Naive thymus-derived CD4-positive, alpha-beta T cell (primary cell): ENCODE data around the gene HRCT1. TPM values are rescaled to one million over a fixed set of nuclear protein-coding genes. Genes with fewer than 3 reads are reported as not detected.
"Not testable (repeated sequence)": the region's sequence is repeated elsewhere in the genome, so short reads cannot be mapped to it uniquely, and the experiment has no call there.

Experiments
- ATAC-seq: fragments of 150-1000 bp; cut with Tn5 transposase; 2 replicates; pipeline ENCODE4 v1.10.0; 2021; ENCODE audit warnings: mild to moderate bottlenecking, moderate library complexity
- CTCF ChIA-PET: fragments of 350-600 bp; sonication (Branson Sonifier 250); formaldehyde crosslinking; loops from one replicate; lab custom pipeline; 2021; ENCODE audit warnings: antibody characterized with exemption; lab: Charles Lee
- POLR2A ChIA-PET: fragments of 350-600 bp; sonication (Branson Sonifier 250); formaldehyde crosslinking; loops from one replicate; lab custom pipeline; 2021; ENCODE audit warnings: antibody characterized with exemption, inconsistent platforms; lab: Charles Lee
- DNase-seq, 9 donors: peaks; one replicate each; pipeline versions ENCODE4 v3.0.0 to v3.0.0-alpha.2; 2020 to 2022; ENCODE audit warnings: mixed read lengths in 1 of 9
- H3K27ac ChIP-seq: one replicate; pipeline ENCODE4 v1.7.0; 2013; ENCODE audit warnings: mild to moderate bottlenecking, low read depth, low read length, moderate library complexity
- H3K27me3 ChIP-seq, 2 donors: one replicate each; pipeline ENCODE4 v1.7.0; 2013; ENCODE audit warnings: low read length in 2 of 2, mild to moderate bottlenecking in 2 of 2, moderate library complexity in 2 of 2; ENCODE audit not compliant: control insufficient read depth in 2 of 2, insufficient read depth in 2 of 2
- H3K36me3 ChIP-seq, 3 experiments: 1 replicate in 2 of 3; 2 replicates in 1 of 3; pipeline ENCODE4 v1.7.0; 2013; ENCODE audit warnings: low read length in 3 of 3, mild to moderate bottlenecking in 3 of 3, moderate library complexity in 1 of 3; ENCODE audit not compliant: insufficient read depth in 3 of 3, control insufficient read depth in 2 of 3
- H3K4me1 ChIP-seq, 2 donors: one replicate each; pipeline ENCODE4 v1.7.0; 2013; ENCODE audit warnings: low read length in 2 of 2, mild to moderate bottlenecking in 2 of 2, moderate library complexity in 1 of 2; ENCODE audit not compliant: control insufficient read depth in 2 of 2, insufficient read depth in 2 of 2
- H3K4me3 ChIP-seq: 2 replicates; pipeline ENCODE4 v1.7.0; 2013; ENCODE audit warnings: mild to moderate bottlenecking, low read length
- H3K9me3 ChIP-seq, 3 experiments: 1 replicate in 2 of 3; 2 replicates in 1 of 3; pipeline ENCODE4 v1.7.0; 2013; ENCODE audit warnings: low read length in 3 of 3; ENCODE audit not compliant: control insufficient read depth in 2 of 3
- H3K27ac Mint-ChIP-seq, 9 donors: one replicate each; pipeline ENCODE4 v1.8.0; 2020 to 2022; ENCODE audit warnings: mixed read lengths in 9 of 9, mild to moderate bottlenecking in 8 of 9, moderate library complexity in 5 of 9, inconsistent platforms in 2 of 9
- H3K27me3 Mint-ChIP-seq, 5 donors: one replicate each; pipeline ENCODE4 v1.8.0; 2021 to 2022; ENCODE audit warnings: mixed read lengths in 5 of 5, mild to moderate bottlenecking in 1 of 5
- H3K36me3 Mint-ChIP-seq, 5 donors: one replicate each; pipeline ENCODE4 v1.8.0; 2020 to 2022; ENCODE audit warnings: mixed read lengths in 5 of 5, mild to moderate bottlenecking in 3 of 5, inconsistent platforms in 1 of 5
- H3K4me1 Mint-ChIP-seq, 7 donors: one replicate each; pipeline ENCODE4 v1.8.0; 2020 to 2022; ENCODE audit warnings: mixed read lengths in 7 of 7, mild to moderate bottlenecking in 3 of 7, inconsistent platforms in 1 of 7
- H3K4me3 Mint-ChIP-seq, 10 donors: one replicate each; pipeline ENCODE4 v1.8.0; 2020 to 2022; ENCODE audit warnings: mild to moderate bottlenecking in 10 of 10, mixed read lengths in 10 of 10, moderate library complexity in 6 of 10, inconsistent platforms in 2 of 10
- H3K9me3 Mint-ChIP-seq, 11 donors: one replicate each; pipeline ENCODE4 v1.8.0; 2020 to 2022; ENCODE audit warnings: mixed read lengths in 11 of 11, mild to moderate bottlenecking in 4 of 11, inconsistent platforms in 1 of 11, moderate library complexity in 1 of 11
- intact Hi-C, 2 donors: fragments of 100-400 bp; cut with micrococcal nuclease; formaldehyde crosslinking; loops; one replicate each; pipeline ENCODE4 v1.15.1; 2023
- polyA plus RNA-seq, 2 donors: library from polyadenylated mRNA; unstranded; fragments of 300-500 nt; fragmentation: Illumina TruSeq; gene quantifications; one replicate each; pipeline ENCODE4 v1.2.3, GENCODE V29; 2021
- total RNA-seq, 6 experiments: library from RNA in 5 of 6; stranded (reverse) in 5 of 6; gene quantifications; 1 replicate in 5 of 6; 2 replicates in 1 of 6; pipeline ENCODE4 v1.2.3 and lab custom pipeline; 2021 to 2026

The HRCT1 gene
- total and polyA plus RNA-seq, 7 experiments from 2014 or later: not detected

DNA sequence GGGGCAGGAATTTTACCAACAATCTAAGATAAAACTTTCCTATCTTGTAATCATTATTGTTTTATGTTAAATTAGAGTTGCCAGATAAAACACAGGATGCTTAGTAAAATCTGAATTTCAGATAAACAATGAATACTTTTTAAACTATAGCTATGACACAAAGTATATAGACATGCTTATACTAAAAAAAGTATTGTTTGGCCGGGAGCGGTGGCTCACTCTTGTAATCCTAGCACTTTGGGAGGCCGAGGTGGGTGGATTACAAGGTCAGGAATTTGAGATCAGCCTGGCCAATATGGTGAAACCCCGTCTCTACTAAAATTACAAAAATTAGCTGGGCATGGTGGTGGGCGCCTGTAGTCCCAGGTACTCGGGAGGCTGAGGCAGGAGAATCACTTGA, 28.1 kb downstream of the HRCT1 start:
- H3K27ac ChIP-seq, ATAC-seq, DNase-seq, H3K36me3 Mint-ChIP-seq, H3K27me3 ChIP-seq, H3K4me3 ChIP-seq, H3K9me3 ChIP-seq, intact Hi-C loops, POLR2A ChIA-PET, H3K36me3 ChIP-seq: not testable (repeated sequence)
- peaks cover 0 to 22% of the 10 kb centered on the region in 2 donors for H3K4me1 ChIP-seq
- peaks cover 0 to 11% (median 0%) of the 10 kb centered on the region in 5 donors for H3K27me3 Mint-ChIP-seq
- peaks cover 26 to 61% (median 48%) of the 10 kb centered on the region in 7 donors for H3K4me1 Mint-ChIP-seq
- H3K9me3 Mint-ChIP-seq: peaks cover 0 to 10% (median 3%) of the 10 kb centered on the region in 11 donors
- H3K27ac Mint-ChIP-seq: peak overlapping the region in 4 of 9 donors; percentile 13 to 82 (median 60)
- peak overlapping the region in 1 of 10 donors; percentile 74 for H3K4me3 Mint-ChIP-seq
- CTCF ChIA-PET: interaction anchor here (0.6 kb wide), 1 partner anchor 22 kb away, joined by 4 read pairs; no protein-coding TSS in a partner anchor

GRCh38 chr9:35935261-35935660, 29.3 kb downstream of the HRCT1 start:
- Mint-ChIP-seq H3K4me3 (no peak overlapping the region), H3K36me3 (peaks cover 0 to 8% (median 6%) of the 10 kb centered on the region in 5 donors), H3K4me1 (peaks cover 31 to 70% (median 60%) of the 10 kb centered on the region in 7 donors), H3K9me3 (peaks cover 0 to 7% (median 3%) of the 10 kb centered on the region in 11 donors), H3K27ac (no peak overlapping the region), H3K27me3 (peaks cover 0 to 4% (median 0%) of the 10 kb centered on the region in 5 donors)
- intact Hi-C loops: no loop called here
- ChIA-PET POLR2A (interaction anchor here (1.5 kb wide), 1 partner anchor 9 kb away, joined by 4 read pairs; no protein-coding TSS in a partner anchor), CTCF (interaction anchor here (0.6 kb wide), 1 partner anchor 33 kb away, joined by 3 read pairs; no protein-coding TSS in a partner anchor)
- ATAC-seq (no peak), DNase-seq (no peak)
- Histone ChIP-seq H3K4me3 (no peak overlapping the region), H3K4me1 (peaks cover 4 to 34% of the 10 kb centered on the region in 2 donors), H3K36me3 (no peaks in the 10 kb centered on the region), H3K9me3 (no peaks in the 10 kb centered on the region), H3K27ac (no peak overlapping the region), H3K27me3 (no peaks in the 10 kb centered on the region)

GRCh38 chr9:35935755-35936509, 29.9 kb downstream of the HRCT1 start:
- no peaks in the 10 kb centered on the region for H3K36me3 ChIP-seq
- no peak for ATAC-seq
- H3K4me1 Mint-ChIP-seq: peaks cover 37 to 72% (median 67%) of the 10 kb centered on the region in 7 donors
- H3K27ac ChIP-seq: no peak overlapping the region
- H3K4me3 Mint-ChIP-seq: no peak overlapping the region
- H3K27ac Mint-ChIP-seq: peak overlapping the region in 1 of 9 donors; percentile 7
- H3K4me1 ChIP-seq: peaks cover 8 to 41% of the 10 kb centered on the region in 2 donors
- no peak overlapping the region for H3K4me3 ChIP-seq
- H3K9me3 ChIP-seq: no peaks in the 10 kb centered on the region
- intact Hi-C loops: no loop called here
- H3K27me3 Mint-ChIP-seq: peaks cover 0 to 3% (median 0%) of the 10 kb centered on the region in 5 donors
- H3K36me3 Mint-ChIP-seq: peaks cover 0 to 8% (median 6%) of the 10 kb centered on the region in 5 donors
- no peaks in the 10 kb centered on the region for H3K27me3 ChIP-seq
- ChIA-PET POLR2A (interaction anchor here (1.5 kb wide), 1 partner anchor 9 kb away, joined by 4 read pairs; no protein-coding TSS in a partner anchor), CTCF (interaction anchor here (0.6 to 1.0 kb wide), 4 partner anchors 20 to 1187 kb away, joined by 3 to 9 read pairs (median 4); no protein-coding TSS in a partner anchor)
- peaks cover 0 to 7% (median 3%) of the 10 kb centered on the region in 11 donors for H3K9me3 Mint-ChIP-seq
- DNase-seq: no peak

- Histone ChIP-seq H3K27ac (no peak overlapping the region), H3K36me3 (no peaks in the 10 kb centered on the region), H3K9me3 (no peaks in the 10 kb centered on the region), H3K4me3 (no peak overlapping the region), H3K27me3 (no peaks in the 10 kb centered on the region), H3K4me1 (peaks cover 13 to 54% of the 10 kb centered on the region in 2 donors)
- peak overlapping the region in 7 of 9 donors; percentile 23 to 77 (median 68) for H3K27ac Mint-ChIP-seq
- CTCF ChIA-PET: no interaction called here
- peaks cover 0 to 7% (median 3%) of the 10 kb centered on the region in 11 donors for H3K9me3 Mint-ChIP-seq
- H3K4me1 Mint-ChIP-seq: peaks cover 44 to 77% (median 73%) of the 10 kb centered on the region in 7 donors
- H3K27me3 Mint-ChIP-seq: no peaks in the 10 kb centered on the region
- no peak for ATAC-seq
- POLR2A ChIA-PET: no interaction called here
- DNase-seq: no peak
- intact Hi-C loops: no loop called here
- H3K4me3 Mint-ChIP-seq: peak overlapping the region in 8 of 10 donors; percentile 3 to 75 (median 36)
- peaks cover 0 to 8% (median 6%) of the 10 kb centered on the region in 5 donors for H3K36me3 Mint-ChIP-seq
Measured at GRCh38 chr9:35937227-35937626, 31.2 kb downstream of the HRCT1 start.

DNA sequence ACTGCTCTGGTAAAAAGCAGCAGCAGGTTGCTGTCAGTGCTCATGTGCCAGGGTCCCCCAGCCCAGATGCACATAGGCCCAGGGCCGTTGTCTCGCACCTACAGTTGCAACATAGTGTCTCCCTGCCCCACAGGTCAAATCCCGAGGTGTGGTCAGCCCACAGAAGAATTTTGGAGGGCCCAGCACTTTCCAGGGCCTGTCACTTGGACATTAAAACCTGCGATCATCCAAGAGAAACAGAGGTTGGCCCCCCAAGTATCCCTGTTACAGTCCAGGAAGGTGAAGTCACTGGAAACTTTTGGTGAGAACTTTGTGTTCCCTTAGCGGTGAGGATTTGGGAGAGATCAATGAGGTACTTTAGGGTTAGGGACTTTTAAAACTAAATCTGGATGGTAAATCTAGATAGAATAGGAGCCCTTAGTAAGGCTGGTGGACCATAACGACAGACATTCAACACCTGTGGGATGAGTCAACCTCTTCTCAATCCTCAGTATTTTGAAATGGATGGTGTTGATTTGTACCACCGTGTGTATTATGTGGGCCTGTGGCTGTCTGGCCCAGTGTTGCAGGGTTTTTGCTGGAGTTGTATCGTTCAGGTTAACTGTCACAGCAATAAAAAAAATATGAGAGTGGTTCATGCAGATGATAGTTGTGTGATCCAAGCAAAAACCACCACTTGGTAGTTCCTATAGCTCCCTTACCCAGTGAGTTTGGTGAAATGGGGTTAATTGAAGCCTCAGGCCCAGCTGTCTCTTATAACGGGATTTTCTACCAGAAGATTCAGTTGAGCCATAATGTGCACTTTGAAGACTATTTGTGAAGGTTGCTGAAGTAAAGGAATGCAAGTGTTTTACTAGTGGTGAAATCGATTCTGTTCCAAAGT, 32.7 kb downstream of the HRCT1 start:
- ATAC-seq (no peak), DNase-seq (no peak)
- peaks cover 0 to 8% (median 6%) of the 10 kb centered on the region in 5 donors for H3K36me3 Mint-ChIP-seq
- peak overlapping the region in 9 of 10 donors; percentile 26 to 82 (median 67) for H3K4me3 Mint-ChIP-seq
- H3K4me3 ChIP-seq: no peak overlapping the region
- no peaks in the 10 kb centered on the region for H3K27me3 ChIP-seq
- peaks cover 0 to 7% (median 3%) of the 10 kb centered on the region in 11 donors for H3K9me3 Mint-ChIP-seq
- H3K27me3 Mint-ChIP-seq: no peaks in the 10 kb centered on the region
- peaks cover 32 to 79% (median 75%) of the 10 kb centered on the region in 7 donors for H3K4me1 Mint-ChIP-seq
- no peaks in the 10 kb centered on the region for H3K9me3 ChIP-seq
- H3K27ac Mint-ChIP-seq: peak overlapping the region in 8 of 9 donors; percentile 24 to 96 (median 82)
- H3K36me3 ChIP-seq: no peaks in the 10 kb centered on the region
- intact Hi-C loops: loop anchor here in 1 of 2 donors (2.0 kb wide), 1 partner anchor 14 kb away; no protein-coding TSS in a partner anchor
- CTCF ChIA-PET: interaction anchor here (0.6 to 2.9 kb wide), 4 partner anchors 11 to 35 kb away, joined by 3 to 17 read pairs (median 3); no protein-coding TSS in a partner anchor
- peak overlapping the region; percentile 38 for H3K27ac ChIP-seq
- POLR2A ChIA-PET: interaction anchor here (1.0 to 2.2 kb wide), 2 partner anchors 14 to 30 kb away, joined by 4 to 6 read pairs; no protein-coding TSS in a partner anchor
- peaks cover 13 to 65% of the 10 kb centered on the region in 2 donors for H3K4me1 ChIP-seq
